ENCODE data around the gene ALKBH3.
A peak's percentile ranks its signal among the peaks of the same experiment; 100 is the strongest.

ALKBH3 gene

DNA sequence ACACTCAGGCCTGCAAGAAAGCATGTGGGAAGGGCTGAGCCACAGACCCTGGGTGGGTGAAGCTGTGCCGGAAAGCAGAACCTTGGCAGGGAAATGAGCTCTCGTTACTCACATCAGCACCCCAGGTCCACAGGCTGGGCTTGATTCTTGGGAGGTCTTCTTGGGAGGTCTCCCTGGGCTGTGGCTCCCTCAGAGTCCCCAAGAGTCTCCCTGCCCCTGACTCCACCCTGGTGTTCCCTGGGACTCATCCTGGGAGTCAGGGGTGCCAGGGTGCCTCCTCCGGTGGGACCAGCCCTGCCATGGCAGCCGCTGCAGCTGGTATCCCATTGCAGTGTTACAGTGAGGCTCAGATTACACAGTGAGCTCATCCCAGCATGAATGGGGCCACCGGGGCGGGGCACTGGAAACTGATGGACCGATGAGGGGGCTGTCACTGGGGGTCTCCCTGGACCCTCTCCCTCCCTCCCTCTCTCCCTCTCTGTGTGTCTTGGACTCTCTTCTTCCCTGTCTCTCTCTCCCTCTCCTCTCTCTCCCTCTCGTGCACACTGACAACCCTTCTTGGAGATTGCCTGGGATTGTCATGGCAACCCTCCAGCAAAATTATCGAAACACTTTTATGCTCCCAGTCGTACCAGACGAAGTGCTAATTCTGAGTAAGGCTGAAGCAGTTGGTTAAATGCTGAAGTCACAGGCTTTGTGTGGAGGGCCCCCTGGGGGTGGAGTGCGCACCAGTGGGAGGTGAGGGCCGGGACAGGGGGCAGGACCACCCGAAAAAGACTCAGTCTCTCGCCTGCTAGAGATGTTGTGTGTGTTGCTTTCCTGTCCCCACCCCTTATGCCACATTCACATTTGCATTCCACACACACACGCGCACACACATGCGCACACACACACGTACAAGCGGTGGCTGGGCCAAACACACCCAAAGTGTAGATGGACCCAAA lies 53.2 kb downstream of the ALKBH3 start:
- H3K9ac ChIP-seq (ENCODE audit: low read length): no peak overlapping the region
- H3K4me3 ChIP-seq (ENCODE audit: low read depth in 1 of 2, low read length in 2 of 2): no peak overlapping the region
- no peak overlapping the region for H3K27ac ChIP-seq (ENCODE audit: low read depth, low read length)

GRCh38 chr11:43934601-43935423 lies 54.2 kb downstream of the ALKBH3 start:
- H3K4me3 ChIP-seq (ENCODE audit: low read depth in 1 of 2, low read length in 2 of 2): no peak overlapping the region

More for the DNA sequence above, 53.2 kb downstream of the ALKBH3 start:
- no peaks in the 10 kb centered on the region for H3K27me3 ChIP-seq (ENCODE audit: control insufficient read depth in 1 of 2, insufficient read depth in 2 of 2, low read length in 2 of 2)
- no peaks in the 10 kb centered on the region for H3K9me3 ChIP-seq (ENCODE audit: low read length)
- H3K4me1 ChIP-seq (ENCODE audit: insufficient read depth, low read length): no peaks in the 10 kb centered on the region
- H3K36me3 ChIP-seq (ENCODE audit: insufficient read depth, low read length): no peaks in the 10 kb centered on the region

GRCh38 chr11:43935424-43935979 lies 54.9 kb downstream of the ALKBH3 start:
- Histone ChIP-seq H3K4me3 (ENCODE audit: low read depth in 1 of 2, low read length in 2 of 2) (no peak overlapping the region), H3K9ac (ENCODE audit: low read length) (no peak overlapping the region), H3K9me3 (ENCODE audit: low read length) (no peaks in the 10 kb centered on the region), H3K27me3 (ENCODE audit: control insufficient read depth in 1 of 2, insufficient read depth in 2 of 2, low read length in 2 of 2) (no peaks in the 10 kb centered on the region), H3K4me1 (ENCODE audit: insufficient read depth, low read length) (no peaks in the 10 kb centered on the region), H3K27ac (ENCODE audit: low read depth, low read length) (no peak overlapping the region), H3K36me3 (ENCODE audit: insufficient read depth, low read length) (no peaks in the 10 kb centered on the region)

More at GRCh38 chr11:43934601-43935423, 54.2 kb downstream of the ALKBH3 start:
- no peaks in the 10 kb centered on the region for H3K4me1 ChIP-seq (ENCODE audit: insufficient read depth, low read length)
- H3K9ac ChIP-seq (ENCODE audit: low read length): no peak overlapping the region
- no peaks in the 10 kb centered on the region for H3K27me3 ChIP-seq (ENCODE audit: control insufficient read depth in 1 of 2, insufficient read depth in 2 of 2, low read length in 2 of 2)
- H3K36me3 ChIP-seq (ENCODE audit: insufficient read depth, low read length): no peaks in the 10 kb centered on the region
- no peaks in the 10 kb centered on the region for H3K9me3 ChIP-seq (ENCODE audit: low read length)
- no peak overlapping the region for H3K27ac ChIP-seq (ENCODE audit: low read depth, low read length)

DNA sequence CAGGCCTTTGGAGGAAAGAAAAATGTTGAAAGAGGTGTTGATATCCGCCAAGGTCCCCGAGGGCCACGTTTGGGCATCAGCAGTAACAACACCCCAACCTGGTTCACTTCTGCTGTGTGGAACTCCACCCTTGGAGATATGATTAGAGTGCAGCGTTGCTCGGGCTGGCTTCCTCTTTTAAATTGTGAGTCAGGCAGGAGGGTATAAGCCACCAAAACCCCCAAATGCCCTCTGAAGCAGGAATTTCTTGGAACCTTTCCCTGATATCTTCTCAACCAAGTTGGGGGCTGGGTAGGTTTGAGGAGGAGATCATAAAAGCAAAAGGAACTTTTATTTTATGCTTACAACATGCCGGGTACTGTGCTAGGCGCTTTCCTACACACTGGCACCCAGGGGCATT lies 55.4 kb downstream of the ALKBH3 start:
- peaks cover 0 to 5% of the 10 kb centered on the region in 2 donors for H3K27me3 ChIP-seq (ENCODE audit: control insufficient read depth in 1 of 2, insufficient read depth in 2 of 2, low read length in 2 of 2)
- no peak overlapping the region for H3K9ac ChIP-seq (ENCODE audit: low read length)
- no peaks in the 10 kb centered on the region for H3K36me3 ChIP-seq (ENCODE audit: insufficient read depth, low read length)
- H3K4me3 ChIP-seq (ENCODE audit: low read depth in 1 of 2, low read length in 2 of 2): no peak overlapping the region
- H3K4me1 ChIP-seq (ENCODE audit: insufficient read depth, low read length): no peaks in the 10 kb centered on the region
- H3K9me3 ChIP-seq (ENCODE audit: low read length): no peaks in the 10 kb centered on the region
- no peak overlapping the region for H3K27ac ChIP-seq (ENCODE audit: low read depth, low read length)

- Histone ChIP-seq H3K9me3 (ENCODE audit: low read length) (no peaks in the 10 kb centered on the region), H3K9ac (ENCODE audit: low read length) (no peak overlapping the region), H3K36me3 (ENCODE audit: insufficient read depth, low read length) (no peaks in the 10 kb centered on the region), H3K27ac (ENCODE audit: low read depth, low read length) (no peak overlapping the region), H3K4me1 (ENCODE audit: insufficient read depth, low read length) (peaks cover 4% of the 10 kb centered on the region), H3K4me3 (ENCODE audit: low read depth in 1 of 2, low read length in 2 of 2) (no peak overlapping the region), H3K27me3 (ENCODE audit: control insufficient read depth in 1 of 2, insufficient read depth in 2 of 2, low read length in 2 of 2) (peaks cover 0 to 6% of the 10 kb centered on the region in 2 donors)
Measured at GRCh38 chr11:43937434-43938411, 57.1 kb downstream of the ALKBH3 start.

DNA sequence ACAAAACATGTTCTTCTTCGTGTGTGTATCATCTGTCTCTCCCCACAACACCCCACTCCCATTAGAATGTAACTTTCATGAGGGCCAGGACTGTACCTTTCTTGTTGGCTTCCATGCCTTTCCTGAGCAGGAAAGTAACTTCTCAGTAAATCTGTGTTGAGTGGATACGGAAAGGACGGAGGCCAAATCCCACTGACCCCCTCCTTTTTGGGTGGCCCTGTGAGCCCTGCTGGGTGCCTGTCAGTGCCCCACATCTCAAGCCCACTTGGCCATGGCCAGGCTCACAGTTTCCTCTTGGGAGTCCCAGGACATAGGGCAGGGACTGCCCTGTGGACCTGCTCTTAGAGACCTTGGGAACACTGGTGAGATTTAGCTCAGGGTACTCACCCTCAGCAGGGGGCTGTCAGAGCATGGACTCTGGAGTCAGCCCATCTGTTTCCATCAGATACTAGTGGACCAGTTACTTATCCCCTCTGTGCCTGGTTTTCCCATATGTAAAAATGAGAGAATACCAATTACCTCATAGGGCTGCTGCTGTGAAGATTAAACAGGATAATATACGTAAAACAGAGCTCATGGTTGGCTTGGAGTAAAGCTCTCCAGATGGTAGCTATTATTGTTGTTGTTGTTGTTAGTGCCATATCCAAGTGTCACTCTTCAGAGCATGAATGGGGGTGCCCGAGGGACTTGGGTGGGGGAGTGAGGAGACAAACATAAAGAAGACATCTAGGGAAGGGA lies 60.8 kb downstream of the ALKBH3 start:
- peaks cover 9% of the 10 kb centered on the region for H3K4me1 ChIP-seq (ENCODE audit: insufficient read depth, low read length)
- H3K36me3 ChIP-seq (ENCODE audit: insufficient read depth, low read length): no peaks in the 10 kb centered on the region
- H3K27ac ChIP-seq (ENCODE audit: low read depth, low read length): peak overlapping the region; percentile 68
- peak overlapping the region; percentile 31 to 38 for H3K4me3 ChIP-seq (ENCODE audit: low read depth in 1 of 2, low read length in 2 of 2)
- H3K9ac ChIP-seq (ENCODE audit: low read length): no peak overlapping the region
- no peaks in the 10 kb centered on the region for H3K9me3 ChIP-seq (ENCODE audit: low read length)
- peaks cover 18 to 20% of the 10 kb centered on the region in 2 donors for H3K27me3 ChIP-seq (ENCODE audit: control insufficient read depth in 1 of 2, insufficient read depth in 2 of 2, low read length in 2 of 2)

- Histone ChIP-seq H3K4me3 (ENCODE audit: low read depth in 1 of 2, low read length in 2 of 2) (peak overlapping the region; percentile 61 to 68), H3K27ac (ENCODE audit: low read depth, low read length) (peak overlapping the region; percentile 73), H3K9me3 (ENCODE audit: low read length) (no peaks in the 10 kb centered on the region), H3K36me3 (ENCODE audit: insufficient read depth, low read length) (no peaks in the 10 kb centered on the region), H3K4me1 (ENCODE audit: insufficient read depth, low read length) (peaks cover 9% of the 10 kb centered on the region), H3K9ac (ENCODE audit: low read length) (no peak overlapping the region), H3K27me3 (ENCODE audit: control insufficient read depth in 1 of 2, insufficient read depth in 2 of 2, low read length in 2 of 2) (peaks cover 18 to 25% of the 10 kb centered on the region in 2 donors)
Measured at GRCh38 chr11:43942662-43943371, 62.2 kb downstream of the ALKBH3 start.

- H3K4me3 ChIP-seq (ENCODE audit: low read depth in 1 of 2, low read length in 2 of 2): peak overlapping the region; percentile 61 to 68
- H3K36me3 ChIP-seq (ENCODE audit: insufficient read depth, low read length): no peaks in the 10 kb centered on the region
- peaks cover 18 to 25% of the 10 kb centered on the region in 2 donors for H3K27me3 ChIP-seq (ENCODE audit: control insufficient read depth in 1 of 2, insufficient read depth in 2 of 2, low read length in 2 of 2)
- peaks cover 9% of the 10 kb centered on the region for H3K4me1 ChIP-seq (ENCODE audit: insufficient read depth, low read length)
- peak overlapping the region; percentile 21 for H3K9ac ChIP-seq (ENCODE audit: low read length)
- H3K9me3 ChIP-seq (ENCODE audit: low read length): no peaks in the 10 kb centered on the region
- H3K27ac ChIP-seq (ENCODE audit: low read depth, low read length): peak overlapping the region; percentile 73
Measured at GRCh38 chr11:43943372-43943930, 62.8 kb downstream of the ALKBH3 start.

DNA sequence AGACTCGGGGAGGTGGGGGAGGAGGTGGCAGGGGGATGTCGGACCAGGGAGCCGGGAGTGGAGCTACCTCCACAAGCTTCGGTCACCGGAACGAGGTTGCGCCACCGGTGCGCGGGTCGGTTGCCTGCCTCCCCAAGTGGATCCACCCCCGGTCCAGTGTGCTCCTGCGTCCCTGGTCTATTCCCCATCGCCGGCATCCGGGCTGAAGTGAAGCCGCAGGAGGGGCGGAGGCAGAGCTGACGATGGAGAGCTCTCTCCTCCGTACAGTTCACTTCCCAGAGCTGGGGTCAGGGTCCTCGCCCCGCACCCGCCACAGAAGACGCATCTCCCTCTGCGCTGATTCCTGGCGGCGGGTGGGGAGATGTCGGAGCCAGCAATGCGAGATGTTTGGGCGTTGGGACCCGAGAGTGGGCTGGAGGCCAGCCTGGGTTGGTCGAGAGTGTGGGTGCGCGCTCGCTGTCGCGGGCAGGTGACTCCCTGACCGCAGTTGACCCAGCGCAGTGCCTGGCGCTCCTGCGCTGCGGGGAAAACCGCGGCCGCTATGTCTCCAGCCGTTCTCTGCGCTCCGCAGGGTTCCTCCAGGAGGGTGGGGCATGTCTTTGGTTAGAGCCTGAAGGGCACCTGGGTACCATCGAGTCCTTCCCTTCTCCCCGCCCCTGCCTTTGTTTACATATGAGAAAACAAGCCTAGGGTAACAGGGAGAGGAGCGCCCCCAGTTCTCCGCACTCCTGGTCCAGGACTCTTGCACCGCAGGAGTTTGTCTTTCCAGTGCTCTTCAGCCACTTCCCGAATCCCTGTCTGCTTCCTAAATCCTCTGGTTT lies 63.5 kb downstream of the ALKBH3 start:
- Histone ChIP-seq H3K9me3 (ENCODE audit: low read length) (no peaks in the 10 kb centered on the region), H3K36me3 (ENCODE audit: insufficient read depth, low read length) (no peaks in the 10 kb centered on the region), H3K27ac (ENCODE audit: low read depth, low read length) (peak overlapping the region; percentile 12), H3K4me3 (ENCODE audit: low read depth in 1 of 2, low read length in 2 of 2) (peak overlapping the region; percentile 61 to 68), H3K9ac (ENCODE audit: low read length) (peak overlapping the region; percentile 21), H3K4me1 (ENCODE audit: insufficient read depth, low read length) (peaks cover 9% of the 10 kb centered on the region), H3K27me3 (ENCODE audit: control insufficient read depth in 1 of 2, insufficient read depth in 2 of 2, low read length in 2 of 2) (peaks cover 18 to 25% of the 10 kb centered on the region in 2 donors)
